ENCODE measurements around the gene PLD3.

PLD3 gene

DNA sequence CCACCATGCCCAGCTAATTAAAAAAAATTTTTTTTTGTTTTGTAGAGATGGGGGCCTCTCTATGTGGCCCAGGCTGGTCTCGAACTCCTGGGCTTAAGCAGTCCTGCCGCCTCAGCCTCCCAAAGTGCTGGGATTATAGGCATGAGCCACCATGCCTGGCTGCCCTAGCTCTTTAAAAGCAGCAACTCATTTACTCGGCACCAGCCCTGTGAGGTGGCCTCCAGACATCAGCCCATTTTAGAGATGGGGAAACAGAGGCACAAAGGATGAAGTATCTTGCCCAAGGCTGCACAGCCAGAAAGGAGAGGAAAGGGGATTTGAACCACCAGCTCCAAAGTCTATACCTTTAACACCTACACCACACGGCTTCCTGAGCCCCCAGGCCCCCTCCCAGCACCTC, 64.4 kb downstream of the PLD3 start:
- H3K27ac ChIP-seq (ENCODE audit: insufficient read depth, low read length, poor library complexity, severe bottlenecking), result no peak overlapping the region
- H3K36me3 ChIP-seq (ENCODE audit: control insufficient read depth, insufficient read depth, low read length), result no peaks in the 10 kb centered on the region
- DNase-seq, result no peak
- H3K4me3 ChIP-seq (ENCODE audit: insufficient read depth, low read depth, low read length, poor library complexity, severe bottlenecking), result no peak overlapping the region
- H3K9me3 ChIP-seq (ENCODE audit: control insufficient read depth, low read length), result no peaks in the 10 kb centered on the region
- H3K27me3 ChIP-seq (replicated peaks; ENCODE audit: control insufficient read depth, insufficient read depth, low read length, poor library complexity, severe bottlenecking), result no peaks in the 10 kb centered on the region
- H3K4me1 ChIP-seq (ENCODE audit: control insufficient read depth, insufficient read depth, low read length, poor library complexity, severe bottlenecking), result peaks cover 6% of the 10 kb centered on the region

DNA sequence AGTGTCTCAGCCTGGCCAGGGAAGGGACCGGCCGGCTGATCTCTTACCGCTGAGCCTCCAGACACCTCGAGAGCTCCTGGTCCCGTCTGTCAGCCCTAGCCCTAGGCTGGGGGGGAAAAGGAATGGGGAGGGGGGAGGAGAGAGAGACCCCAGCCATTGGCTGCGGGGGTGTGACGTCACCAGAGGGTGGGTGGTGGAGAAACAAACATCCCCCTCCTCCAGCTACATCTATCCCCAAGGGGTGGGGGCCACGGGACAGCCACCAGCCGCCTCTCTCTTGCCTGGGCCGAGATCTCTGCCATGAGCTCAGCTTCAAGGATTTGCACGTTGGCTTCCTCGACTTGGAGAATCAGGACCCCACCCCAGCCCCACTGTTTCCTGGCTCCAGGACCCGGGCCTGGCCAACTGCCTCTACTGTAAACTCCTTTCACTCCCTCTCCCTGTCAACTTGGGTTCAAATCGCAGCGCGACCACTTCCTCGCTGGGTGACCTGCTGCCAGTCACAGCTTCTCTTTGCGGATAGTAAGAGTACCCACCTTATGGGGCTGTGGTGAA, 64.9 kb downstream of the PLD3 start, which contains the start of gene PRX:
TSS of gene PRX (minus strand) at position 88 of the 555 bp plus-strand sequence. CDS start 5,446 bp downstream, outside the sequence.
- peaks cover 5% of the 10 kb centered on the region for H3K4me1 ChIP-seq (ENCODE audit: control insufficient read depth, insufficient read depth, low read length, poor library complexity, severe bottlenecking)
- no peak within 1 kb of the TSS for H3K27ac ChIP-seq (ENCODE audit: insufficient read depth, low read length, poor library complexity, severe bottlenecking)
- no peak for DNase-seq
- no peaks in the 10 kb centered on the region for H3K27me3 ChIP-seq (replicated peaks; ENCODE audit: control insufficient read depth, insufficient read depth, low read length, poor library complexity, severe bottlenecking)
- no peaks in the 10 kb centered on the region for H3K9me3 ChIP-seq (ENCODE audit: control insufficient read depth, low read length)
- no peak within 1 kb of the TSS for H3K4me3 ChIP-seq (ENCODE audit: insufficient read depth, low read depth, low read length, poor library complexity, severe bottlenecking)
- no peaks in the 10 kb centered on the region for H3K36me3 ChIP-seq (ENCODE audit: control insufficient read depth, insufficient read depth, low read length)

DNA sequence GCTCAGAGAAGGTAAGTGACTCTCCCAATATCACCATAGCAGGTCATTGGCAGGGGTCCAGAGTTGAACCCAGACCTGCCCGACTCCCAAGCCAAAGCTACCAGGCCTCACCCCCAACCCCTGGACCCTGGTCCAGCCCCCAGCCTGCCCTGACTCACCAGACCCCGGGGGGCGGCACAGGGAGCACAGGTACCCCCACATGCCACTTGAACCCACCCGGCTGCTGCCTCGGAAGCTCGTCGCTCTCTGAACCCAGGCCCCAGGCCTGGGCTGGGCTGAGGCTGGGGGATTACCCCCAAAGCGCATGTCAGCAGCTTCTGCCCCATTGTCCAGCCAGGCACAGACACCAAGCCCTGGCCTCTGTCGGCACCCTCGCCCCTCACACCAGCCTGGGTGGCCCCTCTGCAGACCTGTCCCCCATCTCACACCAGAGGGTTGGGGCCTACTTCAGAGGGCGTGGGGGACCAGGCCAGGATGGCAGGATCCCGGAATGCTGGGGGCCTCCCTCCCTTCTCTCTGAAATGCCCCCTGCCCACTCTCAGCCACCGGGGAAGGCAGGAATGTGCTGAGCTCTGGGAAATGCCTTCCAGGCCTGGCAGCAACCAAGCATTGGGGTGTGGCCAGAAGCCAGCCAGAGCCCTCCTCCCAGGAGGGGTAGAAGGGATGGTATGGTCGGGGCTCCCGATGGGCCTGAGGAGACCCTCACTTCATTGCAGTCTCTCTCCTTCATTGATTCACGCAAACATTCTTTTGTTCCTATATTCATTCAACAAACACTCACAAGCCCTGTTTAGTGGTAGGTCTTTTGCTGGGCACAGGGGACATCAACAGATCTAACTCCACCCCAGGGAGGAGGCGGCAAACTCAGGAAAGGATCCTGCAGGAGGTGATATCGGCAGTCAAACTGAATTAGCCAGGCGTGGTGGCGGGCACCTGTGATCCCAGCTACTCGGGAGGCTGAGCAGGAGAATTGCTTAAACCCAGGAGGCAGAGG, 66.3 kb downstream of the PLD3 start:
- Histone ChIP-seq H3K36me3 (ENCODE audit: control insufficient read depth, insufficient read depth, low read length) (no peaks in the 10 kb centered on the region), H3K4me1 (ENCODE audit: control insufficient read depth, insufficient read depth, low read length, poor library complexity, severe bottlenecking) (peaks cover 5% of the 10 kb centered on the region), H3K4me3 (ENCODE audit: insufficient read depth, low read depth, low read length, poor library complexity, severe bottlenecking) (no peak overlapping the region), H3K27ac (ENCODE audit: insufficient read depth, low read length, poor library complexity, severe bottlenecking) (no peak overlapping the region), H3K27me3 (replicated peaks; ENCODE audit: control insufficient read depth, insufficient read depth, low read length, poor library complexity, severe bottlenecking) (no peaks in the 10 kb centered on the region), H3K9me3 (ENCODE audit: control insufficient read depth, low read length) (no peaks in the 10 kb centered on the region)
- DNase-seq, result no peak

DNA sequence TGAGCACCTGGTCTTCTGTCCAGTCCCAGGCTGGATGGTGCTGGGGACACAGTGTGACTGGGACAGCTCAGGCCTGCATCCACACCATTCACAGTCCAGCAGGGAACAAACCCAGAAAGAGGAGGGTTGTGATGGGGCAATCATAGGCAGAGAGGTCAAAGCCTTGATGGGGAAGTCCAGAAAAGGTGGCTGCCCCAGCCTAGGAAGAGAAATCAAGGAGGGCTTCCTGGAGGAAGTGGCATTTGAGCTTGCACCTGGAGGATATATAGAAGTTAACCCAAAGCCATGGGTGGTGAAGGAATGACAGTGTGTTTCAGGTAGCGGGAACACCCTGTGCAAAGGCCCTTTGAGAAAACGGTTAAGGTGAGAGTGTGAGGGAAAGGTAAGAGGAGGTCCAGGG, 67.3 kb downstream of the PLD3 start:
- no peak overlapping the region for H3K27ac ChIP-seq (ENCODE audit: insufficient read depth, low read length, poor library complexity, severe bottlenecking)
- no peak for DNase-seq
- no peak overlapping the region for H3K4me3 ChIP-seq (ENCODE audit: insufficient read depth, low read depth, low read length, poor library complexity, severe bottlenecking)
- H3K9me3 ChIP-seq (ENCODE audit: control insufficient read depth, low read length), result no peaks in the 10 kb centered on the region
- H3K4me1 ChIP-seq (ENCODE audit: control insufficient read depth, insufficient read depth, low read length, poor library complexity, severe bottlenecking), result peaks cover 5% of the 10 kb centered on the region
- no peaks in the 10 kb centered on the region for H3K27me3 ChIP-seq (replicated peaks; ENCODE audit: control insufficient read depth, insufficient read depth, low read length, poor library complexity, severe bottlenecking)
- no peaks in the 10 kb centered on the region for H3K36me3 ChIP-seq (ENCODE audit: control insufficient read depth, insufficient read depth, low read length)

DNA sequence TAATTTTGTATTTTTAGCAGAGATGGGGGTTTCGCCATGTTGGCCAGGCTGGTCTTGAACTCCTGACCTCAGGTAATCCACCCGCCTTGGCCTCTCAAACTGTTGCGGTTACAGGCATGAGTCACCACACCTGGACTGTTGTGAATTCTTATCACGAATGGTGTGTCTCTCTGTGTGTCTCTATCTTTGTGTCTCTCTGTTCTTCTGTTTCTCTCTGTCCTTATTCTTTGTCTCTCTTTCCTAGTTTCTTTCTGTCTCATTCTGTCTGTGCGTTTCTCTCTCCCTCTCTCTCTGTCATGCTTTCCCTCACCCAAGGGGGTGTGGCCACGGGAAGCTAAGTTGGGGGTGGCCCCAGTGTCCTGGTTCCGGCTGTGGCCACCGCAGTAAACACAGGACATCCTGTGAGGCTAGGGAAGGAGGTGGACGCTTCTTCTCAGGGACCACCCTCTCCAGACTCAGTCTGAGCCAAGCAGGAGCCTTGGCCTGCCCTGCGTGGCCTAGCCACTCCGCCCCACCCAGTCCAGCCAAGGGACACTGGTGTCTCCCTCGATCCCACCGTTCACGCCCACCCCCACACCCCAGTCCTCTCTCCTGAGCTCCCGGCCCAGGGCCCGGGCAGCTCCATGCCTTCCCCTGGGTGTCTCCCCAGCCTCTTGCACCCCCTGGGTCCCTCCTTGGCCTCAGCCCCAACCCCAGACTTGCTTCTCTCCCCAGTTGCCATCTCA, 68.6 kb downstream of the PLD3 start:
- Histone ChIP-seq H3K36me3 (ENCODE audit: control insufficient read depth, insufficient read depth, low read length) (no peaks in the 10 kb centered on the region), H3K4me1 (ENCODE audit: control insufficient read depth, insufficient read depth, low read length, poor library complexity, severe bottlenecking) (peaks cover 5% of the 10 kb centered on the region), H3K9me3 (ENCODE audit: control insufficient read depth, low read length) (no peaks in the 10 kb centered on the region), H3K27me3 (replicated peaks; ENCODE audit: control insufficient read depth, insufficient read depth, low read length, poor library complexity, severe bottlenecking) (no peaks in the 10 kb centered on the region), H3K27ac (ENCODE audit: insufficient read depth, low read length, poor library complexity, severe bottlenecking) (no peak overlapping the region), H3K4me3 (ENCODE audit: insufficient read depth, low read depth, low read length, poor library complexity, severe bottlenecking) (no peak overlapping the region)
- no peak for DNase-seq

DNA sequence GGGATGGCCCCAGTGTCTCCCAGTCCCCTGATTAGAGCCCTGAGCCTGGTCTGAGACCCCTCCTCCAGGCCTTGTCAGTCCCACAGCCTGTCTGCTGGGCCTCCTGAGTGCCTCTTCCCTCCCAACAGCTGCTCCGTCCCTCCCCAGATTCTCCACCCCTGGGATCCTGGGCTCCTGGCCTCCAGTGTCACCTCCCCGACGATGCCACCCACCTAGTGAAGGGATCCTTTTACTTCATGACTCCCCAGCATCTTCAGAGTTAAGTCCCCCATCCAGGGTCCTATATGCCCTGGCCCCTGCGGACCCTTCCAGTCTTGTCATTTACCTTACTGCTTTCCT, 69.1 kb downstream of the PLD3 start:
- DNase-seq, result no peak
- peaks cover 8% of the 10 kb centered on the region for H3K4me1 ChIP-seq (ENCODE audit: control insufficient read depth, insufficient read depth, low read length, poor library complexity, severe bottlenecking)
- no peak overlapping the region for H3K4me3 ChIP-seq (ENCODE audit: insufficient read depth, low read depth, low read length, poor library complexity, severe bottlenecking)

DNA sequence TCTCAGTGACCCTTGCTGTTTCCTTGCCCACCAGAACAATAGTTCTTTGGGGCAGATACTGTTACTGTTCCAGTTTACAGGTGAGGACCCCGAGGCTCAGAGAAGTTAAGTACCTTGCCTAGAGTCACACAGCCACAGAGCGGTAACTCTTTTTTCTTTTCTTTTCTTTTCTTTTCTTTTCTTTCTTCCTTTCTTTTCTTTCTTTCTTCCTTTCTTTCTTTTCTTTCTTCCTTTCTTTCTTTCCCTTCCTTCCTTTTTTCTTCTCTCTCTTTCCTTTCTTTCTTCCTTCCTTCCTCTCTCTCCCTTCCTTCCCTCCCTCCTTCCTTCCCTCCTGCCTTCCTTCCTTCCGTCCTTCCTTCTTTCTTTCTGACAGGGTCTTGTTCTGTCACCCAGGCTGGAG, 69.5 kb downstream of the PLD3 start:
- Histone ChIP-seq H3K9me3 (ENCODE audit: control insufficient read depth, low read length) (no peaks in the 10 kb centered on the region), H3K27me3 (replicated peaks; ENCODE audit: control insufficient read depth, insufficient read depth, low read length, poor library complexity, severe bottlenecking) (no peaks in the 10 kb centered on the region), H3K4me3 (ENCODE audit: insufficient read depth, low read depth, low read length, poor library complexity, severe bottlenecking) (no peak overlapping the region), H3K36me3 (ENCODE audit: control insufficient read depth, insufficient read depth, low read length) (peaks cover 5% of the 10 kb centered on the region), H3K27ac (ENCODE audit: insufficient read depth, low read length, poor library complexity, severe bottlenecking) (no peak overlapping the region), H3K4me1 (ENCODE audit: control insufficient read depth, insufficient read depth, low read length, poor library complexity, severe bottlenecking) (peaks cover 8% of the 10 kb centered on the region)
- DNase-seq, result no peak

More for the DNA sequence above, 69.1 kb downstream of the PLD3 start:
- H3K27me3 ChIP-seq (replicated peaks; ENCODE audit: control insufficient read depth, insufficient read depth, low read length, poor library complexity, severe bottlenecking), result no peaks in the 10 kb centered on the region
- peaks cover under 1% of the 10 kb centered on the region for H3K36me3 ChIP-seq (ENCODE audit: control insufficient read depth, insufficient read depth, low read length)
- H3K9me3 ChIP-seq (ENCODE audit: control insufficient read depth, low read length), result no peaks in the 10 kb centered on the region
- H3K27ac ChIP-seq (ENCODE audit: insufficient read depth, low read length, poor library complexity, severe bottlenecking), result no peak overlapping the region

DNA sequence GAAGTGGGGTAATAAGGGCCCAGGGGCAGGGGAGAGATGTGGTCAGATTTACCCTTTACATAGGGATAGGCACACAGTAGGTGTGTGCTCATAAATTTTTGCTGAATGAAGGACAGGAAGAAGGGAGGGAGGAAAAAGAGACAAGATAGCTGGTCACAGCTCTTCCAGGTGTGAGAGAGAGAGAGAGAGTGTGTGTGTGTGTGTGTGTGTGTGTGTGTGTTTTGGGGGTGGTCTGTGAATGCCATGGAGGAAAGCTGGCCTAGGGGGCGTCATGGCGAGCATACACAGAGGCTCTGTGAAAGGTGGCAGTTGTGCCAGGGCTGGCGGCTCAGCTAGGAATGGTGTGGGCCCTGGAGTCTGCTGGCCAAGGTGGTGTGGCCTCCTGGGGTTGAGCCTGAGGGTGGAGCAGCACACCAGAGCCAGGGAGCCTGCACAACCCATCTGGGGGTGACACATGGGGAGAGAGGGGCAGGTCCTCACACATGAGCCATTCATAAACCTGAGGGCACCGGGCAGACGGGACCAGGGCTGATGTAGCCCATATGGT, 70.6 kb downstream of the PLD3 start:
- no peak for DNase-seq
- Histone ChIP-seq H3K9me3 (ENCODE audit: control insufficient read depth, low read length) (no peaks in the 10 kb centered on the region), H3K4me1 (ENCODE audit: control insufficient read depth, insufficient read depth, low read length, poor library complexity, severe bottlenecking) (peaks cover 10% of the 10 kb centered on the region), H3K27me3 (replicated peaks; ENCODE audit: control insufficient read depth, insufficient read depth, low read length, poor library complexity, severe bottlenecking) (no peaks in the 10 kb centered on the region), H3K36me3 (ENCODE audit: control insufficient read depth, insufficient read depth, low read length) (peaks cover 5% of the 10 kb centered on the region), H3K4me3 (ENCODE audit: insufficient read depth, low read depth, low read length, poor library complexity, severe bottlenecking) (no peak overlapping the region), H3K27ac (ENCODE audit: insufficient read depth, low read length, poor library complexity, severe bottlenecking) (no peak overlapping the region)

DNA sequence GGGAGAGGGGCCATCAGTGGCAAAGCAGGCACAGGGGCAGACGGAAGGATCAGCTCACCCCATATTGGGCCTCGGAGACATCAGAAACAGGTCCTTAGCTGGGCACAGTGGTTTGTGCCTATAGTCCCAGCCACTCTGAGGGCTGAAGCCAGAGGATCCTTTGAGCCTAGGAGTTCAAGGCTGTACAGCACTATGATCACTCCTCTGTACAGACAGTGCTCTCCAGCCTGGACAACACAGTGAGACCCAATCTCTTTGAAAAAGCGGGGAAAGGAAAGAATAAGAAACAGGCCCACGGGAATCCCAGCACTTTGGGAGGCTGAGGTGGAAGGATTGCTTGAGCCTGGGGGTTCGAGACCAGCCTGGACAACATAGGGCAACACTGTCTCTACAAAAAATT, 71.3 kb downstream of the PLD3 start:
- H3K36me3 ChIP-seq (ENCODE audit: control insufficient read depth, insufficient read depth, low read length), result peaks cover 5% of the 10 kb centered on the region
- H3K27me3 ChIP-seq (replicated peaks; ENCODE audit: control insufficient read depth, insufficient read depth, low read length, poor library complexity, severe bottlenecking), result no peaks in the 10 kb centered on the region
- H3K4me3 ChIP-seq (ENCODE audit: insufficient read depth, low read depth, low read length, poor library complexity, severe bottlenecking), result no peak overlapping the region
- no peaks in the 10 kb centered on the region for H3K9me3 ChIP-seq (ENCODE audit: control insufficient read depth, low read length)
- DNase-seq, result no peak
- no peak overlapping the region for H3K27ac ChIP-seq (ENCODE audit: insufficient read depth, low read length, poor library complexity, severe bottlenecking)
- H3K4me1 ChIP-seq (ENCODE audit: control insufficient read depth, insufficient read depth, low read length, poor library complexity, severe bottlenecking), result peaks cover 17% of the 10 kb centered on the region
